Measurements from ENCODE around the gene TLR5.

Gene TLR5

DNA sequence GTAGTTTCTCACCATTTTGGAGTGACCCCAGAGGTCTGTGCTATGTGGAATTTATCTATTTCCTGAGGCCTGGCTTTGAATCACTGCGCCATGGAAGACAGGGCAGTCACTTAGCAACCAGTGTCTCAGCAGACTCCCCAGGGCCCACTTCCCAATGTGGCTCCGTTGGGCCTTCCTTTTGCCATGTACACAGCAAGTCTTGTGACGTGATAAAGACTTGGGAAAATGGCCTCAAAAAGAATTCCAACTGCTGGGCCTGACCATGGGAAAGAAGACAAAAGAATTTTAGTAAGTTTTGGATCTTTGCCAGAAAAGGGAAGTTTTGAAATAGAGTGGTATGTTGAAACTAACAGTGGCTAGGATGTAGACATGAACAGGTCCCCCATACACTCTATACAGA is 36.2 kb downstream of the TLR5 start:
- no peak for DNase-seq

DNA sequence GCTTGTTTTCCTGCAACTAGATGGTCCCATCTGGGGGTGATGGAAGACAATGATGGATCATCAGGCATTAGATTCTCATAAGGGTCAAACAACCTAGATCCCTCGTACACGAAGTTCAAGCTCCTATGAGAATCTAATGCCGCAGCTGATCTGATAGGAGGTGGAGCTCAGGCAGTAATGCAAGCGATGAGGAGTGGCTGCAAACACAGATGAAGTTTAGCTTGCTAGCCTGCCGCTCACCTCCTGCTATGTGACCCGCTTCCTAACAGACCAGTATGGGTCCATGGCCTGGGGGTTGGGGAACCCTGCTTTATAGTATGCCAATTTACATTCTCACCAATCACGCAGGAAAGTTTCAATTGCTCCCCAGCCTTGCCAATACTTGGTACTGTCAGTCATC is 37.5 kb downstream of the TLR5 start:
- DNase-seq: no peak

DNA sequence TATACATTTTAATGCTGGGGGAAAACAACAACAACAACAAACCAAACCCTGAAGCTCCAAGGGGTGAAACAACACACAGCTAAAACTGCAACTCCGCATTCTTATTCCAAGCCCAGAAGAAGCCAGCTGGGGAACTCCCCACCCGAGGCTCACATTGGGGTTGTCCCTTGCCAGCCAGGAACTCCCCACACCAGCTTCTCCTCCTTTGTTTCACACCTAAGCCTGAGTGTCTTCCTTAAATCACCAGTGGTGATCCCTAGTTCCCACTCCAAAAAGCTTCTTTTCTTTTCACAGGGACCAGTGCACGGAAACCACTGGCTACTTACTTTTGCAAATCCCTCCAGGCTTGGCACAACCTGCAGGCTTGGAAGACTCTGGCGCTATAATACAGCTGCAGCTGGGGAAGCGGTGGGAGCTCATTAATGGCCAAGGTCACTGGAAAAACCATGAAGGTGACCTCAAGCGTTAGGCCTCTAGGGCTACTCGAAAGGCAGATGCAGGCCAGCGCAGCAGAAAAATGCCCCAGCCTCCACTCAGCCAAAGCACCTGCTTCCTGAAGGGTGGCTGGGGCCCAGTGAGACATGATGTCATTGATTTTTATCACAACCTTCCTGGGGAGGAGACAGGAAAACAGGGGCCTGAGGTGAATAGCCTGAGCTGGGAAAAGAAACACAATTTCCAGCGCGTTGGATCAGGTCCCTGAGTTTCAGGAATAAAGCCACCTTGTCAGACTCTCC is 40.1 kb downstream of the TLR5 start:
- no peak for DNase-seq

DNA sequence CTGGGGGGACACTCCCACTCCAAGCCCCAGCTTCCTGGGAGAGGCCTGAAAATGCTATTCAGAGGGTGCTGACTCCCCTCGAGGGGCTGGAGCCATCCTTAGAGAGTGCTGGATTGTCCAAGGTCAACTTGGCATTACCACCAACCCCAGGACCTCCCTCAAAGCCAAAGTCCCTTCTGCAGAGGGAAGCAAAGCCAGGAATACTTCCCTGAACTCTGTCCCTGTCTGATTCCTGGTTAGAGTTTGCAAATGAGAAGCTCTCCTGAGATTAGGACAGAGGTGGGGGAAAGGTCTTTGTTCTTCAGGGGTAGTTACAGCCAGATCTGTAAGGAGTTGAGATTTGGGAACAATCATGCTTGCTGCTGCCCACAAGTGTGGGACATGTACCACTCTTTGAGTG is 45.3 kb downstream of the TLR5 start:
- DNase-seq: no peak

DNA sequence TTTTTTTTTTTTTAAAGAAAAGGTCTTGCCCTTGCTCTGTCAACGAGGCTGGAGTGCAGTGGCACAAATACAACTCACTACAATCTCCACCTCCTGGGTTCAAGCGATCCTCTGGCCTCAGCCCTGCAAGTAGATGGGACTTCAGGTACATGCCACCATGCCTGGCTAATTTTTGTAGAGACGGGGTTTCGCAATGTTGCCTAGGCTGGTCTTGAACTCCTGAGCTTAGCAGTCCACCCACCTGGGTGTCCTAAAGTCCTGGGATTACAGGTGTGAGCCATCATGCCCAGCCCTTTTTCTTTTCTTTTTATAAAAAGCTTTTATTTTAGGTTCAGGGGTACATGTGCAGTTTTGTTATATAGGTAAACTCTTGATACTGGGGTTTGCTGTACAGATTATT is 47.2 kb downstream of the TLR5 start:
- no peak for DNase-seq

DNA sequence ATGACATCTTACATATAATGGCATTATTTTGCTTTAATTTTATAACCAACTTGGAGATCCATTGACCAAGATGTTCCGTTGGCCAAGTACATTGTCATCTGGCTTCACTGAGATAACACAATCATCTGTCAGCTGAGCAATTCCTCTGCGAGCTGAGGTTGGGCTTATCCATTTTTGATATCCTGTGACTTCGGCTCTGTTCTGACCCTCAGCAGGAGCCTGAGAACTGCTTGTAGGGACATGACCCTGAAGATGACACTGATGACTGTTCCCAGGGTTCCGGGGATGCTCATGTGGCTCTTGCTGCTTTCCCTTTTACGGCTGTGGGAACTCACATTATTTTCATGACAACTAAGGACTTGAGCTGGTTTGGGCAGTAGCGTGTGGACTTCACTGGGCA is 51.2 kb downstream of the TLR5 start:
- DNase-seq: no peak

DNA sequence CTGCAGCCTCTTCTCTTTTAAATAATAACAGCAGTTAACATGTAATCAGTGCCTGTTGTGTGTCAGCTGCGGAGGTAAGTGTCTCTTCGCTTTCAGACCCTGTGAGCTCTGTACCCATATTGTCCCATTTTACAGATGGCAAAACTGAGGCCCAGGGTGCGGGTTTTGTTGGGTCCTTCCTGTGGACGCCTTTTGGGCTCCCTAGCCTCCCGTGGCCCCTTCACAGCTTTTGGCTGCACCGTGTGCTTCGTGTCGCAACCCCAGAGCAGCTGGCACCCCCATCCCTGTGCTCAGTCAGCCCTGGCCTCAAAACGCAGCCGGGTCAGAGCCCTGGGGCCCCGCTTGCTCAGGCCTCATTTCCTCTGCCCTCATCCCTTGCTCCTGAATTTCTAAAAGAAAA is 53.8 kb downstream of the TLR5 start:
- DNase-seq: no peak

DNA sequence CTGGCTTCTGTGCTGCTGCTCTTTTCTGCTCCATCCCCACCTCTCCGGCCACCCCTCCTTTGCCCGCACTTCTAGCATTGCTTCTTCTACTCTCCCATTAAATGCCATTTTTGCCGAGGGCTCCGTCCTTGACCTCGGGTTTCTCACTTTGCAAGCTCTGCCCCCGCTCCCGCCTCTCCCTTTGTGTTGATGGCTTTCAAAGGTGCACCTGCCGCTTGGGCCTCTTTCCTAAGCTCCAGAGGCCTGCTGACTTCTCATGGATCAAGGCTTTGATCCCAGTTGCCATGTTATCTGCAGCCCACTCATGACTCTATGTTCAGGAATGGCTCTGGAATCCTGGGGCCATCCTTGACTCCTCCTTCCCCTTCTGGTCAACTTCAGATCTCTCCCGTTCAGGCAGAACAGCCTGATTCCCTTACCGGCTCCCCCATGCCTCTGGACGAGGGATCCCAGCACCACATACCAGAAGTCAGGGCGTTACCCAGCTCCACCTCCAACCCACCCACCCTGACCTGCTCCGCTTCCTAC is 54.3 kb downstream of the TLR5 start:
- no peak for DNase-seq

DNA sequence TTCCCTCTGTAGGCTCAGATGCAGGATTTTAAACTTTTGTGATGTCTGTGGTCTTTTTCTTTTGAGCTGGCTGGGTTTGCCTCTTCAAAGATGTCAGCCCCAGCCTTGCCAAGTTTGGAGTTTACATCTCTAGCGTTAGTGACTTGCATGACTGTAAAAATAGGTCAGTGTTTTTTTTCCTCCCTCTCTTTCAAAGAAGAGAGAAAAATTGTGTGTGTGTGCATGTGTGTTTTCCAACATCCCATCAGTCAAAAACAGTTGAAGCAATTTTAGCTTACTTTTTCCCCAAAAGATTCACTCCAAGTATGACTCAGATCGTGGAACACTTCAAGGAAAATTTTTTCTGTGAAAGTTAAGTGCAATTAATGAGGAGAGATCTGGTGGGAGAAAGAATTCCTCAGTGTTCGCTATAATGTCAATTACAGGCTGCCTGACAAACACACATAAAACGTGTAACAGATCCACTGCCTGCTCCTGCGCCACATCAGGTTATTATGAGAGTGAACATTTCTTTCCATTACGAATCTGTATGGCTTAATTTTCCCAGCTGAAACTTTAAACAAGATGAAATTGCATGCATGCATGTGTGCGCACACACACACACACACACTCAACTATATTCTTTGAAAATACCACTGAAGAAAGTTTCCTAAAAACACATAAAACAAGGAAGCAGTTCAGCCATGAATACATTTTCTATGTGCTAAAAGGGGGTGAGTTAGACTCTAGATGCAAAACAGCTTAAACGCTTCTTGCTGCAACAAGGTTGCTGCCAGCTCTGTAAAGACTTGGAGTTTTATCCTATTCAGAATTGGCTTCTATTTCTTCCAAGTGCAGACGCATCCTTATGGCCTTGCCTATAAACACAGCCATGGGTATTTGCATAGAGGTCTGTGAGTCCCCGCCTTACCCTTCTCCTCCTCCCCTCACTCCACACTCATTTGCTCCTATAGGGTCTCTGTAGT is 55.5 kb downstream of the TLR5 start:
- no peak for DNase-seq

DNA sequence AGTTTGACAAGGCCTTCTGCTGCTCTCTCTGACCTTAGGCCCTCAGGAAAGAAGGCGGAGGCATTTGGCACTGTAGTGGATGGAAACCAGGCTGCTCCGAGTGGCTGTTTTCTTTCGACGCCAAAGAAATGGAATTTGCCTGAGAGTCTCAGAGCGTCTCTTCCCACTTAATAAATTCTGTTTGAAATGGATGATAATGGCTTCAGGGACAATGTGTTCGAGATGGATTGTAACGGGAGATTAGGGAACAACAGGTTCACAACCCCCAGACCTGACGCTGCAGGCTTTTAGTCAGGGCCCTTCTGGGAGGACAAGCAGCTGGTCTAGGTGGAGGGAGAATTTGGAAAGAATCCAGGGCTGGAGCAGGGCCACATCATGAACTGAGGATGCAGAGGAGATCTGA is 58.6 kb downstream of the TLR5 start:
- DNase-seq: no peak

DNA sequence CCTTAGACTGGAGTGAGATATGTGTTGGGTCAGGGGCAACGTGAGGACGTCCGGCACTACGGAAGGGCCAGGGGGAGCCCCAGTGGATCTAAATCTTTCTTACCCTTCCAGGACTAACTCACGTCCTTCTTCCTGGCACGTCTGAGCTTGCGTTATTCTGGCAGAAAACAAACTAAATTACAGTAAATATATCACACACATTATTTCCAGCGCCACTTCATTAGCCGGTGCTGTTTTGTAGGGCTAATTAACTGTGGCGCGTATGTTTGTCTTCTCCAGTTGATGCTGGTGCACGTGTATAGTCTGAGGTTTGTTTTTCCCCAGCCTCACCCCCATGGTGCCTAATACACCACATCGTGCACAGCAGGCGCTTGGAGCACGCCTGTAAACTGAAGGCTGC is 59.2 kb downstream of the TLR5 start:
- no peak for DNase-seq

DNA sequence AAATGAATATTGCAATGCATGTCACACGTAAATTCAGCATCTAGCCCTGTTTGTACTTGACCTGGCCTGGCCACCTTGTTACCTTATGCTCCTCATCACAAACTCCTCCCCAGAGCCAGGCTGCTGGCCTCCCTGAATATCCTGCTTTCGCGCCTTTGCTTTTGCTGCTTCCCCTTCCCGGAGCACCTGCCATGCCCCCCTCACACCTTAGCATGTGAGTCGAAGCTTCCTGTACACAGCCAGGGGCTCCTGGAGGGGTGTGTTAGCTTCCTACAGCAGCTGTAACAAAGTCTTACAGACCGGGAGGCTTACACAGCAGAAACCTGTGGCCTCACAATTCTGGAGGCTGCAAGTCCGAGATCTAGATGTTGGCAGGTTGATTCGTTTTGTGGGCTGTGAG is 60.1 kb downstream of the TLR5 start:
- DNase-seq: no peak

DNA sequence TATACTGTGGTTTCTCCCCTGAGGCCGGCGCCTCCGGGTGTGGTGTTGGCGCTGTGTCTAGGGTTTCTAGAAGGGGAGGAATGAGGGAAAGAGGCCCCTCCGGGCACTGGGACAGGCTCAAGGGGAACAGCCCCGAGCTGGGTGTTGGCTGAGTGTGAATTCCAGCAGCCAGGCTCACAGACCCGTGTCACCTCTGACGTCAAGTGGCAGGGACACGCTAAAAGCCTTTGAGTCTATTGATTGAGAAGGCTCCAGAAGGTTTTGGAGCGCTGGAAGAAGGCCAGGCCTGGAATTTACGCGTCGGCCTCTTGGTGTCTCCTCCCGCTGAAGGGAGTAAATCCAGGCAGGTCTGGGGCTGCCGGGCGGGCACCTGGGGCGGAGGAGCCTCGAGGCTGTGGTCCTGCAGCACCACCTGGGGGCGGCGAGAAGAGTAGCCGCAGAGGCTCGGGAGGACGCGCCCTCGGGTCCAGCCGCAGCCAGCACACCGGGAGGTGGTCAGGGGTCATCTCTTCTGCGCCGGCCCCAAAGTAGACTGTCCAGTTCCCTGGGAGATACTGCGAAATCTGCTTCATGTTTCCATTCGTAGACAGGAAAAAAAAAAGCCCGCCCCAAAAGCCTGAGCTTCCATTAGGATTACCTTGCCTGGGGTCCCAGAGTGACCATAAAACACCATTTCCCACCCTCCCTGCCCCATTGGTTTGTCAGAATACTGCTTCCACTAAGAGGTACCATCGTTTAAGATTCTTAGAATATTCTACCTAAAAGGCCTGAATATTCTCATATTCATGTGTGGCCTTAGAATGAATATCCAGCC is 61.7 kb downstream of the TLR5 start:
- peak; percentile 81 for DNase-seq

DNA sequence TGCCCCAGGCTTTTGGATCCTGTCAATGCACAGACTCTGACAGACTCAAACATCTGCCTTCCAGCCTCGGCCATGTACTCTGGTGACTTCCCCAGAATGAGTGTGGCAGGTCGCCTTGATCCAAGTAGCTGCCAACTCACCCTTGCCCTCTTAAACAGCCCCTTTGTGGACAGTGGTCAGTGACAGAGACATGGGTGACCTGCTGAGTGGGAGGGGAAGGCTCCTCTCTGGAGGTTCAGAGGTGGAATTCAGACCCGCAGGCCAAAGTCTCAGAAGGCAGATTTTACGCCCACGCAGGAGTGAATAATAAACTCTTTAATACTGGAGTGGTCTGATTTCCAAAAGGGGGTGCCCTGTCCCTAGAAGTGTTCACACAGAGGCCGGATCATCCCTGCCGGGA is 63.5 kb downstream of the TLR5 start:
- no peak for DNase-seq

DNA sequence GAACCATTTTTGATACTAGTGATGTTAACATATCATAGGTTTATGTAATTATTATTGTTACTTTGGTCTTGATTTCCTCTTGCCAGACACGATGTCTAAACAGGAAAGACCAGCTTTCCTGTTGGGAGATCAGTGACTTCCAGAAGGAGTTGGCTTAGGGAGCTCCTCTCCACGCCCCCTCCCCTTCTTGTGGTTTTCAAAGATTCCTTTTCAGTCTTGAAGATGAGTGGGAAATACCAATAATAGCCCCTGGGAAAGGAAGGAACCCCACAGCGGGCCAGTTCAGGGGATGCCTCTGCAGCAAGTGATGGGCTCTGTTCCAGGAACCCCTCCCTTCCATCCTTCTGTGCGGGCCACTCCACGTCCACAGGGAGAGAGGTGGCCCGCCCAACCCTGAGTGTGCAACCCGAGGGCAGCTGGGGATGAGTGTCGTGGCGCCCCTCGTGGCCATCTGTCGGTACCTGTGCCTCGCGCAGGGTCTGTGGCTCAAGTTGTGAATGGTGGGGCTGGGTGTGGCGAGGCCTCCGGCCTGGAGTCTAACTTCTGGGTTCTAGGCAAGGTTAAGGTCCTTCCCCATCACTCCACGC is 65.7 kb downstream of the TLR5 start:
- no peak for DNase-seq

DNA sequence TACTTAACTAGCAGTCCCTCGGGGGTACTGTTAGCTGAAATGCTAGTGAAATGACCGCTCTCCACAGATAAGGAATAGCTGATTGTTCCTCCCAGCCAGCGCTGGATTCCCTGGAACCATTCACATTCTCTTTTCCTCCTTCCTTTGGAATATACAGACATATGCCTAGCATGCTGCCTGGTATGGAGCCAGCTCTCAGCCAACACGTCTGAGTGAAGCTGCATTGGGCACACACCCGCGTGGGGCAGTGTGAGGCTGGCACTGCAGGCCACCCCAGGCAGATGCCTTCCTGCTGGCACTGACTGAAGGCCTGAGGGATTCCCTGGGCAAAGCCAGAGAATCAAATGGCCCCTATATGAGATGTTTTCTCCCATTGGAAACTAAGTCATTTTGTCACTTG is 66.7 kb downstream of the TLR5 start:
- DNase-seq: no peak

DNA sequence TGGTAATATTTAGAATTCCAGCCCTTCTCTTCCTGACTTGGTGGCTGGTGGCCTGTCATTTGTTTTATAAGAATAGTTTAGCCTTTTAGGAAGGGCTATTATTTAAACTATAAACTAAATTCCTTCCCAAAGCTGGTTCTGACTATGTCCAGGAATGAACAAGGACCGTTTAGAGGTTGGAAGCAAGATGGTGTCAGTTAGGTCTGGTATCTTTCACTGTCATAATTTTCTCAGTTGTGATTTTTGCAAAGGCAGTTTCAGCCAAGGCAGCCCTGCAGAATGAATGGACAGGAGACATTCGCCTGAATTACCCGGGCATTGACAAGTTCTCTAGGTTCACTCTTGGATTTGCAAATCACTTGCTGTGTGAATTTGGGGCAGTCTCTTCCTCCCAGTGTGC is 67.2 kb downstream of the TLR5 start:
- no peak for DNase-seq

DNA sequence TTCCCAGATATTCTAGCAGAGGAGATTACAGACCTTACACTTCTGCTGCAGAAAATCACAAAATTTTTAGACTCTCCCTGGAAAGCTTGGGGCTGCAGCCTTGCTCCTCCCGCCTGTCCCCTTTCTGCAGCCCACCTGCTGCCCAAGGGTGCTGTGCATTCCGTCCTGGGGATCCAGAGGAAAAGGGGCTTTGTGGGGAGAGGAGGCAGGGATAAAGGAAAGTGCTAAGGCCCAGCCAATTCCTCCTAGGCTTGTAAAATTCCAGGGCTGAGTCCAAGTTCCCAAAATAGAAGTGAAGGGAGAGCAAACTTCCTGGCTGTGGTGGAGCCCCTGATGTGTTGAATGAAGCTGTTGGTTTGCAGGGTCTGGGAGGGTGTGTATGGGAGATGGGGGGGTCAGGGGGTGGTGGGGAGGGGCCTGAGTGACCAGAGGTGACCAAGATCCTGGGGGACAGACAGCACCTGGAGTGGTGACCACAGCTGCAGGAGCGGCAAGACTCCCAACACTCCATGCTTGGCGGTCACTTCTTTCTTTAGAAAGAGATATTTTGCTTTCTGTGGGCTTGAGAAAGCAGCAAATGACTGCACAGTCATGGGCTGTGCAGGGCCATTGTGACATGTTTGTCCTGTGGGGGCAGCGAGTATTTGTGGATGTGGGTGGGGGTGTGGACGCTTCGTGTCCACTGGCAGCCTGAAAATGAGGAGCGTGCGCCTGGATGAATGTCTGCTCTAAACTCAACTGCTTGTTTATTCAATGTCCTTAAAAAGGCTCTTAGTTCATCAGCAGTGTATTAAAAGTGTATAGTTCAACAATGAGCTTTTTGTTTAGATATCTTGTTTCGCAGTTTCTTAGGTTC is 68.4 kb downstream of the TLR5 start:
- DNase-seq: no peak

DNA sequence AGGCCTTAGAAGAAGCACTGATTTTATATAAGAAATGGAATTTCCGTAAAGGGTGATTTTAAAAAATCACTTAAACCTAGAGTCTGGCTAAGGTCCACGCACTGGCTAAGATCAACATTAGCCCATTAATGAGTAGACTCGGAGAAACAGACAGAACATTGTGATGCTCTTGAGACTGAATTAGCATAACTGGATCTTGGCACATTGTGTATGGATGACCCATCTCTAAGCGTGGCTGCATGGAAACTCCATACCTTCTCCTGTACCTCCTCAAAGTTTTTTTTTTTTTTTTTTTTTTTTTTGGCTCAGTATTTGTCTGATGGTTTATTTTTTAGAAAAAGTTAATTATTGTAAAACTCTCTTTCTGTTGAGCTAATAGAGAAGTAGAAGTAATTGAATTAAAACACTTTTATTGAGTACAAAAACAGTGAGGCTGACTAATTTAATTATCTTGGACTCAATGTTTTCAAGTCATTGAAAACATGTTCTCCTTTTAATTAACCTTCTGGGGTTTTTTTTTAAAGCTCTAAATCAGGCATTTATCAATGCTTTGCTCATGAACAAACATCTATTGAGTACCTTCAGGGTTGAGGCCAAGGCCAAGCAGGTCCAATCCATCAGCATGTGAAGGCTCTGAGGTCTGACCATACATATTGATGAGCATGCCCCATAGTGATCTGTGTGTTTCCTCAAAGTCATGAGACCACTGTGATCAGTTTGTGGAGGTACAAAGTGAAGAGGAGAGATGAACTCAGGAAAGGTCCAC is 74.0 kb downstream of the TLR5 start:
- DNase-seq: no peak

DNA sequence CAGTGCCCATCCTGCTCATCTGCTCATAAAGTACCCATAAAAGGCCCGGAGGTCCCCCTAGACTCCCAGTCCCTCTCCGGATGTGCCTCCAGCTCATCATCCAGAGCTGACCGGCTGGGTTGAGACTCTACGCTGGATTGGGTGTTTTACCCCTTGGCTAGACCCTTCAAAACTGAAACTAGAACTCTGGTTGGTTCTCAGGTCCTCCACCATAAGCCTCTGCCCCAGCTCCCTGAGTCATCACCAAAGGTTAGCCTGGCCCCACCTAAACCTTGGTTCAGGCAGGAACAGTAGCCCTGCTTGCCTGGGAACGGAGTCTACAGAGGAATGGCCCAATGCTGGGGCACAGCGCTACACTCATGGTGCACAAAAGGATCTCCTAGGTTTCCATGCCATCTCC is 75.1 kb downstream of the TLR5 start:
- DNase-seq: no peak

DNA sequence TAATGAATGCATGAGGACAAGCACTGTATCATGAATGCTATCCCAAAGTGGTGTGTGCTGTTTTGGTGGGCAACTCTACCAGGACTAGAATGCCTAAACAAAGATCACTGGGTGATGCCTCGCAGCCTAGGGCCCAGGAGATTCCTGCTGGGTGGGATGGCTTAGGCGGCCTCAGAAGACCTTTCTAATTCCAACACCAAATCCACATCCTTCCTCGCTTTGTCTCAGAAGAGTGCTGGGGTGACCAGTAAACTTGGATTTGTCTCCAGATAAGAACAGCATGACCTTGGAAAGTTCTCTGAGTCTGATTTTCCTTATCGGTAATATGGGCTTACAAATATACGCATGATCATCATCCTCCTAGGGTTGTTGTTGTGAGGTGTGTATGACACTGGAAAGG is 76.6 kb downstream of the TLR5 start:
- DNase-seq: no peak

Data from stimulated activated CD8-positive, alpha-beta memory T cell treated with anti-CD3 and anti-CD28 coated beads, Interleukin-4, amount 100 ng/mL, for 48 hours (primary cell).